Neural cell (in vitro differentiated cells): ENCODE data around the gene TCTN1. TPM values are rescaled to one million over a fixed set of nuclear protein-coding genes. Genes with fewer than 3 reads are reported as not detected.

Source experiments
- H2AFZ ChIP-seq: fragments of 200-600, 300-800 bp; sonication (generic), shearing (Covaris generic); 2 replicates; pipeline ENCODE4 v1.6.0; 2014; ENCODE audit warnings: low read depth, mild to moderate bottlenecking, antibody characterized with exemption, low read length, moderate library complexity
- H3F3A ChIP-seq: fragments of 200-600 bp; shearing (Covaris generic); 2 replicates; pipeline ENCODE4 v1.6.1; 2016; ENCODE audit warnings: mild to moderate bottlenecking, moderate library complexity, mixed read lengths, antibody characterized with exemption, low read length; ENCODE audit not compliant: insufficient read depth, poor library complexity, severe bottlenecking
- H3K27ac ChIP-seq: fragments of 200-600, 300-800 bp; sonication (generic), shearing (Covaris generic); 2 replicates; pipeline ENCODE4 v1.5.1; 2014; ENCODE audit warnings: mild to moderate bottlenecking, low read length, moderate library complexity
- H3K27me3 ChIP-seq: fragments of 300-800, 200-600 bp; sonication (generic), shearing (Covaris generic); 2 replicates; pipeline ENCODE4 v1.6.0; 2014; ENCODE audit warnings: mild to moderate bottlenecking, low read depth, low read length, moderate library complexity; ENCODE audit not compliant: insufficient read depth
- H3K36me3 ChIP-seq: fragments of 300-800, 200-600 bp; sonication (generic), shearing (Covaris generic); 2 replicates; pipeline ENCODE4 v1.5.1; 2014; ENCODE audit warnings: mild to moderate bottlenecking, antibody characterized with exemption, low read length, moderate library complexity; ENCODE audit not compliant: insufficient read depth
- H3K4me2 ChIP-seq: fragments of 300-800, 200-600 bp; sonication (generic), shearing (Covaris generic); 2 replicates; pipeline ENCODE4 v1.6.0; 2014; ENCODE audit warnings: mild to moderate bottlenecking, low read length
- H3K4me3 ChIP-seq: fragments of 300-800, 200-600 bp; sonication (generic), shearing (Covaris generic); 2 replicates; pipeline ENCODE4 v1.5.1; 2014; ENCODE audit warnings: mild to moderate bottlenecking, low read length, moderate library complexity
- H3K79me2 ChIP-seq: fragments of 200-600 bp; shearing (Covaris generic); replicated peaks from 2 replicates; pipeline ENCODE4 v1.6.0; 2014; ENCODE audit warnings: mild to moderate bottlenecking, low read length, moderate library complexity; ENCODE audit not compliant: insufficient read depth
- H3K9ac ChIP-seq: fragments of 300-800, 200-600 bp; sonication (generic), shearing (Covaris generic); 2 replicates; pipeline ENCODE4 v1.6.1; 2016; ENCODE audit warnings: mild to moderate bottlenecking, low read length, mixed read lengths
- H3K9me2 ChIP-seq: fragments of 200-600 bp; shearing (Covaris generic); 2 replicates; pipeline ENCODE4 v1.6.1; 2016; ENCODE audit warnings: mild to moderate bottlenecking, low read length, mixed read lengths; ENCODE audit not compliant: insufficient read depth
- H3K9me3 ChIP-seq: fragments of 200-600, 300-800 bp; sonication (generic), shearing (Covaris generic); 2 replicates; pipeline ENCODE4 v1.6.1; 2016; ENCODE audit warnings: mild to moderate bottlenecking, mixed run types, low read length, moderate library complexity, mixed read lengths
- H4K20me1 ChIP-seq: fragments of 200-600 bp; shearing (Covaris generic); 2 replicates; pipeline ENCODE4 v1.6.1; 2016; ENCODE audit warnings: mild to moderate bottlenecking, mixed run types; ENCODE audit not compliant: insufficient read depth
- CTCF ChIP-seq: fragments of 450-650 bp; IDR thresholded peaks from 2 replicates; pipeline ENCODE4 v1.5.1; 2014; ENCODE audit warnings: antibody characterized with exemption, mild to moderate bottlenecking, moderate library complexity; ENCODE audit not compliant: poor library complexity, severe bottlenecking
- EP300 ChIP-seq: fragments of 450-650 bp; conservative IDR thresholded peaks from 2 replicates; pipeline ENCODE4 v1.6.1; 2014; ENCODE audit warnings: antibody characterized with exemption, mild to moderate bottlenecking, moderate library complexity; ENCODE audit not compliant: poor library complexity, severe bottlenecking
- EZH2 ChIP-seq: fragments of 200-600, 300-800 bp; shearing (Covaris generic), sonication (generic); IDR thresholded peaks from 2 replicates; pipeline ENCODE4 v1.6.1; 2014; ENCODE audit warnings: antibody characterized with exemption, low read length, borderline replicate concordance, mild to moderate bottlenecking; ENCODE audit not compliant: insufficient read depth, poor library complexity, severe bottlenecking
- MXI1 ChIP-seq: fragments of 450-650 bp; conservative IDR thresholded peaks from 2 replicates; pipeline ENCODE4 v1.6.1; 2014; ENCODE audit warnings: antibody characterized with exemption, mild to moderate bottlenecking; ENCODE audit not compliant: poor library complexity, severe bottlenecking
- POLR2AphosphoS5 ChIP-seq: IDR thresholded peaks from 2 replicates; pipeline ENCODE4 v1.6.1; 2012
- RAD21 ChIP-seq: fragments of 450-650 bp; conservative IDR thresholded peaks from 2 replicates; pipeline ENCODE4 v1.6.1; 2014; ENCODE audit warnings: antibody characterized with exemption, mild to moderate bottlenecking, moderate library complexity
- SMC3 ChIP-seq: fragments of 450-650 bp; conservative IDR thresholded peaks from 2 replicates; pipeline ENCODE4 v1.6.1; 2014; ENCODE audit warnings: antibody characterized with exemption, mild to moderate bottlenecking, moderate library complexity; ENCODE audit not compliant: poor library complexity
- TAF1 ChIP-seq: IDR thresholded peaks from 2 replicates; pipeline ENCODE4 v1.6.1; 2012; ENCODE audit warnings: low read depth
- polyA plus RNA-seq: library from polyadenylated mRNA; depleted of rRNA; stranded (reverse); fragments of >200 nt; gene quantifications from 2 replicates; pipeline ENCODE4 v1.2.3, GENCODE V29; 2014
- TF ChIP-seq, protein P1 (sequence below): IDR thresholded peaks from 2 replicates; pipeline ENCODE4 v1.6.1; 2012; ENCODE audit warnings: borderline replicate concordance

TCTN1 gene
- polyA plus RNA-seq, 1 donor from 2014 or later = 58.3 TPM

DNA sequence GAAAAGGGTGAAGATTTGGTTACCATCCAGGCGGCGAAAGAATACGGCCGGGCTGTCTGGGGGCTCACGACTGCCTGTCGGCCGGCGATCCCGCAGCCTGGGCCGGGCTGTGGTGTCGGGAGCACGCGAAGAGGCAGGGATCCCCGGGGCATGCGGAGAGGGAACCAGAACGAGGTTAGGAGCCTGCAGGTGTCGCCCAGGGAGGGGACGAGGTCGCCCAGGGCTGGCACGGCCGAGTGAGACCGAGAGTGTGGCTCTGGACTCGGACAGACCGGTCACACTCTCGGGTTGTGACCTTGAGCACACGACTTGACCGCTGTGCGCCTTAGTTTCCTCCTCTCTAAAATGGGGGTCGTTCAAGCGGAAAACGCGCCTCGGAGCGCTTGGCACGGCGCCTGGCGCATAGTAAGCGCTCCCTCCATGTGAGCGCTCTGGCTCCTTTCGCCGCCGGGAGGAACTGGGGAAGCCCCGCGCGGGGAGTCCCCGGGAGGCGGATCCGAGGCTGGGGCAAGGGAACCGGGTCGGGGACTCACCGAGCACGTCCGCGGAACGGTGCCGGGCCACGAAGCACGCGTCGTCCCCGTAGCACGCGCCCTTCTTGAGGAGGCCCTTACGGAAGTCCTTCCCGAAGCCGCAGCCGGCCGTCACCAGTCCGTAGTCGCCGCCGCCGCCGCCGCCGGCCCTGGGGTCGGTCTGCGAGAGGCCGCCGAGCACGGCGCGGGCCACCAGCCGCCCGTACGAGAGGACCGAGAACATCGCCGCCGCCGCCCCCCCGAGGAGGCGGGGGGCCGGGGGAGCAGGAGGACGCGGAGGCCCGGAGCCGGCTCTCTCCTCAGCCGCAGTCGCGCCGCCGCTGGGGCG is 31.4 kb upstream of the TCTN1 start:
- Histone ChIP-seq H3K9me3 (no peaks in the 10 kb centered on the region), H3K27ac (peak overlapping the region; percentile 45), H3K36me3 (no peaks in the 10 kb centered on the region), H3K27me3 (no peaks in the 10 kb centered on the region), H3K9ac (peak overlapping the region; percentile 75), H3K4me3 (peak overlapping the region; percentile 99), H3K79me2 (peaks cover 19% of the 10 kb centered on the region), H2AFZ (peak overlapping the region; percentile 12), H4K20me1 (peaks cover 4% of the 10 kb centered on the region), H3K4me2 (peak overlapping the region; percentile 81), H3F3A (no peaks in the 10 kb centered on the region), H3K9me2 (no peaks in the 10 kb centered on the region)
- TF ChIP-seq EZH2 = no peak
- TF ChIP-seq POLR2AphosphoS5 = no peak
- no peak for TF ChIP-seq EP300
- peak; percentile 88 for TF ChIP-seq MXI1
- TF ChIP-seq TAF1 = peak; percentile 31
- peak; percentile 7 for TF ChIP-seq RAD21
- TF ChIP-seq SMC3 = no peak

DNA sequence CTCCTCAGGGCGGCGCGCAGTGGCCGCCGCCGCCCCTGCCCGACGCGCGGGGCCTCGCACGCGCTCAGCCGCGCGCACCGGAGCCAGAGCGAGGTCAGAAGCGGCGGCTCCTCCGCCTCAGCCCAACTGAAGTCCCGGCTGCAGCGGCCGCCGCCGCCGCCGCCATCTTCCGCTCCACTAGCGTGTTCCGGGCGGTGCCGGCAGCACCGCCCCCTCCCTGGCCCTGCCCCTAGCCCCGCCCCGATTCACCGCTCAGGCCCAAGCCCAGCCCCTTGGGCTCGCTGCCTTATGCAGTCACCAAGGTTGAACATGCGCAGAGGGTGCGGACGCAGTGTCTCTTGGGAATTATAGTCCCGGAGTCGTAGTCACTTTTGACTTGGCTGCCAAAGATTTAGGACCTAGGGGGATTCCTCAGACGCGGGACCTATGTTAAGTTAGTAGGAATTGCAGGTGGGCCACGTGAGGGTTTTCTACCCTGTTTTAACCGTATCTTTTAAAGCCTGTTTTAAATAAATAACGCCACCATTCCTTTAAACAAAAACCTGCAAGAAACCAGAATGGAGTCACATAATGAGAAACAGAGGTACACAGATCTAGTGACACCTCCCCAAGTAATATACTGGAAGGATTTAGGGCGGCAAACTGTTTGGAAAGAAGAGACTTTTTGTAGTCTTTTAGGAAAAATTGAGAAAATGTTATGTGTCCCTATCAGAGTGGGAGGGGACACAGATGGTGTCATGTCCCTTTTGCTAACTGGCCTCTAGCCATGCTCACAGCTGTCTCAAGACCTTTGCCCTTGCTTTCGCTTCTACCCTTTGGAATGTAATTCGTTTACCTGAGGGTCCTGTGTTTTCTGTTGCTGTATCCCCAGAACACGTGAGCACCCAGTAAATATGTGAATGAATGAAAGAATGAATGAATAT is 30.5 kb upstream of the TCTN1 start, which contains the start of gene PPTC7:
TSS of gene PPTC7 (minus strand) at position 182 of the 923 bp plus-strand sequence. CDS start 287 bp downstream, outside the sequence.
- Histone ChIP-seq H3K9ac (peak within 1 kb of the TSS; percentile 75), H3K79me2 (peaks cover 19% of the 10 kb centered on the region), H3K27ac (peak within 1 kb of the TSS; percentile 76), H2AFZ (peak within 1 kb of the TSS; percentile 89), H3K9me3 (no peaks in the 10 kb centered on the region), H3K36me3 (no peaks in the 10 kb centered on the region), H4K20me1 (peaks cover 4% of the 10 kb centered on the region), H3K27me3 (no peaks in the 10 kb centered on the region), H3F3A (no peaks in the 10 kb centered on the region), H3K4me2 (peak within 1 kb of the TSS; percentile 81), H3K4me3 (peak within 1 kb of the TSS; percentile 99), H3K9me2 (no peaks in the 10 kb centered on the region)
- peak; percentile 16 for TF ChIP-seq CTCF
- TF ChIP-seq RAD21 = no peak
- peak; percentile 50 for TF ChIP-seq EP300
- peak; percentile 32 for TF ChIP-seq MXI1
- TF ChIP-seq EZH2 = no peak
- TF ChIP-seq TAF1 = peak; percentile 63
- peak; percentile 21 for TF ChIP-seq SMC3
- peak; percentile 85 for TF ChIP-seq POLR2AphosphoS5
- TF ChIP-seq, protein P1, sequence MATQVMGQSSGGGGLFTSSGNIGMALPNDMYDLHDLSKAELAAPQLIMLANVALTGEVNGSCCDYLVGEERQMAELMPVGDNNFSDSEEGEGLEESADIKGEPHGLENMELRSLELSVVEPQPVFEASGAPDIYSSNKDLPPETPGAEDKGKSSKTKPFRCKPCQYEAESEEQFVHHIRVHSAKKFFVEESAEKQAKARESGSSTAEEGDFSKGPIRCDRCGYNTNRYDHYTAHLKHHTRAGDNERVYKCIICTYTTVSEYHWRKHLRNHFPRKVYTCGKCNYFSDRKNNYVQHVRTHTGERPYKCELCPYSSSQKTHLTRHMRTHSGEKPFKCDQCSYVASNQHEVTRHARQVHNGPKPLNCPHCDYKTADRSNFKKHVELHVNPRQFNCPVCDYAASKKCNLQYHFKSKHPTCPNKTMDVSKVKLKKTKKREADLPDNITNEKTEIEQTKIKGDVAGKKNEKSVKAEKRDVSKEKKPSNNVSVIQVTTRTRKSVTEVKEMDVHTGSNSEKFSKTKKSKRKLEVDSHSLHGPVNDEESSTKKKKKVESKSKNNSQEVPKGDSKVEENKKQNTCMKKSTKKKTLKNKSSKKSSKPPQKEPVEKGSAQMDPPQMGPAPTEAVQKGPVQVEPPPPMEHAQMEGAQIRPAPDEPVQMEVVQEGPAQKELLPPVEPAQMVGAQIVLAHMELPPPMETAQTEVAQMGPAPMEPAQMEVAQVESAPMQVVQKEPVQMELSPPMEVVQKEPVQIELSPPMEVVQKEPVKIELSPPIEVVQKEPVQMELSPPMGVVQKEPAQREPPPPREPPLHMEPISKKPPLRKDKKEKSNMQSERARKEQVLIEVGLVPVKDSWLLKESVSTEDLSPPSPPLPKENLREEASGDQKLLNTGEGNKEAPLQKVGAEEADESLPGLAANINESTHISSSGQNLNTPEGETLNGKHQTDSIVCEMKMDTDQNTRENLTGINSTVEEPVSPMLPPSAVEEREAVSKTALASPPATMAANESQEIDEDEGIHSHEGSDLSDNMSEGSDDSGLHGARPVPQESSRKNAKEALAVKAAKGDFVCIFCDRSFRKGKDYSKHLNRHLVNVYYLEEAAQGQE = peak; percentile 16
